HepG2 (cell line): ENCODE data around the gene IMP3. TPM values are rescaled to one million over a fixed set of nuclear protein-coding genes. Genes with fewer than 3 reads are reported as not detected.

Experiments used
- AGO2 ChIP-seq: fragments of 200-400 bp; formaldehyde crosslinking; optimal IDR thresholded peaks from 2 replicates; pipeline ENCODE3; 2017; ENCODE audit warnings: mild to moderate bottlenecking, low read depth, low read length, moderate library complexity
- ARID4A ChIP-seq: sonication (generic); formaldehyde crosslinking; IDR thresholded peaks from 2 replicates; pipeline ENCODE4 v1.5.0; 2020; ENCODE audit warnings: mild to moderate bottlenecking, missing genetic modification reagents, borderline replicate concordance
- CBFB ChIP-seq: sonication (generic); formaldehyde crosslinking; IDR thresholded peaks from 2 replicates; pipeline ENCODE4 v1.4.0; 2020; ENCODE audit warnings: missing genetic modification reagents
- CBX5 ChIP-seq: sonication (generic); formaldehyde crosslinking; IDR thresholded peaks from 2 replicates; pipeline ENCODE4 v1.4.0; 2020; ENCODE audit warnings: missing genetic modification reagents, borderline replicate concordance
- CENPBD1 ChIP-seq: sonication (generic); formaldehyde crosslinking; IDR thresholded peaks from 2 replicates; pipeline ENCODE4 v1.8.0; 2022; ENCODE audit warnings: missing genetic modification reagents, low read depth, mild to moderate bottlenecking, borderline replicate concordance
- HBP1 ChIP-seq: IDR thresholded peaks from 2 replicates; pipeline ENCODE4 v1.6.1; 2016; ENCODE audit warnings: low read depth, control low read depth
- KLF6 ChIP-seq: IDR thresholded peaks from 2 replicates; pipeline ENCODE4 v1.8.0; 2016; ENCODE audit warnings: missing biosample characterization, missing genetic modification reagents
- KMT2B ChIP-seq: IDR thresholded peaks from 2 replicates; pipeline ENCODE4 v1.6.1; 2016; ENCODE audit warnings: missing genetic modification reagents, missing compliant biosample characterization
- LRRFIP1 ChIP-seq: sonication (generic); formaldehyde crosslinking; conservative IDR thresholded peaks from 2 replicates; pipeline ENCODE4 v1.4.0; 2020; ENCODE audit warnings: missing genetic modification reagents
- NCOA1 ChIP-seq: sonication (generic); formaldehyde crosslinking; IDR thresholded peaks from 2 replicates; pipeline ENCODE4 v1.9.0; 2021; ENCODE audit warnings: missing genetic modification reagents
- SIN3B ChIP-seq: fragments of 150-350 bp; IDR thresholded peaks from 2 replicates; pipeline ENCODE4 v1.6.1; 2014; ENCODE audit warnings: low read length
- ZGPAT ChIP-seq: IDR thresholded peaks from 2 replicates; pipeline ENCODE4 v1.6.1; 2016; ENCODE audit warnings: mild to moderate bottlenecking
- ZKSCAN5 ChIP-seq: sonication (generic); formaldehyde crosslinking; IDR thresholded peaks from 2 replicates; pipeline ENCODE4 v1.5.1; 2020; ENCODE audit warnings: mild to moderate bottlenecking, missing genetic modification reagents
- ZNF451 ChIP-seq: sonication (generic); formaldehyde crosslinking; IDR thresholded peaks from 2 replicates; pipeline ENCODE4 v1.5.0; 2020; ENCODE audit warnings: mild to moderate bottlenecking, missing genetic modification reagents
- ZNF512 ChIP-seq: sonication (generic); formaldehyde crosslinking; IDR thresholded peaks from 2 replicates; pipeline ENCODE4 v1.4.0; 2020; ENCODE audit warnings: mild to moderate bottlenecking, missing genetic modification reagents
- ZNF549 ChIP-seq: sonication (generic); formaldehyde crosslinking; IDR thresholded peaks from 2 replicates; pipeline ENCODE4 v1.5.0; 2020; ENCODE audit warnings: missing genetic modification reagents
- ZNF589 ChIP-seq: sonication (generic); formaldehyde crosslinking; conservative IDR thresholded peaks from 2 replicates; pipeline ENCODE4 v1.8.0; 2022; ENCODE audit warnings: mild to moderate bottlenecking, moderate library complexity, missing genetic modification reagents
- polyA plus RNA-seq, 8 experiments: library from polyadenylated mRNA; depleted of rRNA in 3 of 8; stranded (reverse) in 7 of 8; unstranded in 1 of 8; fragments of >200 nt; fragmentation: Illumina TruSeq in 4 of 8; extraction: Trizol in 4 of 8; gene quantifications; 2 replicates each; pipeline versions ENCODE4 v1.2.1 to v1.2.3, GENCODE V29; 2011 to 2016; ENCODE audit warnings: low read depth in 4 of 8, missing spikeins in 1 of 8, mixed read lengths in 1 of 8; ENCODE audit not compliant: insufficient read depth in 1 of 8
- total RNA-seq, 5 experiments: library from RNA; depleted of rRNA; stranded (reverse); fragments of >200 nt; fragmentation: Illumina TruSeq; extraction: Trizol; gene quantifications; 2 replicates each; pipeline ENCODE4 v1.2.3, GENCODE V29; 2016; ENCODE audit warnings: low read depth in 1 of 5

The IMP3 gene
- total and polyA plus RNA-seq, 2 of the 13 experiments (the other 11 are each of a cell fraction or from before 2014, with no cell fraction given): 38.3 to 143 TPM

- TF ChIP-seq LRRFIP1 (CRISPR knock-in tag) (no peak), AGO2 (no peak), HBP1 (CRISPR knock-in tag) (no peak), ZGPAT (CRISPR knock-in tag) (no peak), CENPBD1 (CRISPR knock-in tag) (no peak), NCOA1 (CRISPR knock-in tag) (no peak), CBX5 (CRISPR knock-in tag) (no peak), ZNF451 (no peak), CBFB (CRISPR knock-in tag) (no peak), ZKSCAN5 (CRISPR knock-in tag) (no peak), ZNF589 (CRISPR knock-in tag) (no peak), ZNF549 (no peak), KLF6 (CRISPR knock-in tag) (no peak), ARID4A (CRISPR knock-in tag) (no peak), KMT2B (CRISPR knock-in tag) (no peak), ZNF512 (CRISPR knock-in tag) (no peak), SIN3B (no peak)
These were observed 8.4 kb upstream of the IMP3 start (continued) for GRCh38 chr15:75648156-75649000.
